Tibial nerve (tissue), 4 donors: ENCODE results near the gene CRELD1.

Experiments
- EP300 ChIP-seq, 2 donors: sonication (generic); formaldehyde crosslinking; IDR thresholded peaks; one replicate each; pipeline ENCODE4 v1.6.1; 2017; ENCODE audit warnings: antibody characterized with exemption in 2 of 2, mild to moderate bottlenecking in 1 of 2
- TF ChIP-seq, protein P1 (sequence below), 5 experiments: fragments of 200-600 bp in 3 of 5; fragments of 450-650 bp in 2 of 5; sonication (generic) in 3 of 5; IDR thresholded peaks; one replicate each; pipeline ENCODE4 v1.5.1; 2016 to 2019; ENCODE audit warnings: antibody characterized with exemption in 5 of 5, mild to moderate bottlenecking in 3 of 5, moderate library complexity in 2 of 5

DNA sequence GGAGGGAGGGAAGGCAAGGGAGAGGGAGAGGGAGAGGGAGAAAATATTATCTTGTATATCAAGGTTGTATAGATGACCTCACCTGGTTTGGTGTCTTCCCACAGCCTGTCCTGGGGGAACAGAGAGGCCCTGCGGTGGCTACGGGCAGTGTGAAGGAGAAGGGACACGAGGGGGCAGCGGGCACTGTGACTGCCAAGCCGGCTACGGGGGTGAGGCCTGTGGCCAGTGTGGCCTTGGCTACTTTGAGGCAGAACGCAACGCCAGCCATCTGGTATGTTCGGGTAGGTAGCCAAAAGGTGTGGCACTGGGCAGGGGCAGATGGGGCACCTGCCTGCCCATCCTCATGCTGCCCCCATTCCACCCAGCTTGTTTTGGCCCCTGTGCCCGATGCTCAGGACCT is 7.1 kb downstream of the CRELD1 start:
- TF ChIP-seq EP300 (IDR thresholded peaks at IDR 0.05): no peak
- TF ChIP-seq, protein P1, sequence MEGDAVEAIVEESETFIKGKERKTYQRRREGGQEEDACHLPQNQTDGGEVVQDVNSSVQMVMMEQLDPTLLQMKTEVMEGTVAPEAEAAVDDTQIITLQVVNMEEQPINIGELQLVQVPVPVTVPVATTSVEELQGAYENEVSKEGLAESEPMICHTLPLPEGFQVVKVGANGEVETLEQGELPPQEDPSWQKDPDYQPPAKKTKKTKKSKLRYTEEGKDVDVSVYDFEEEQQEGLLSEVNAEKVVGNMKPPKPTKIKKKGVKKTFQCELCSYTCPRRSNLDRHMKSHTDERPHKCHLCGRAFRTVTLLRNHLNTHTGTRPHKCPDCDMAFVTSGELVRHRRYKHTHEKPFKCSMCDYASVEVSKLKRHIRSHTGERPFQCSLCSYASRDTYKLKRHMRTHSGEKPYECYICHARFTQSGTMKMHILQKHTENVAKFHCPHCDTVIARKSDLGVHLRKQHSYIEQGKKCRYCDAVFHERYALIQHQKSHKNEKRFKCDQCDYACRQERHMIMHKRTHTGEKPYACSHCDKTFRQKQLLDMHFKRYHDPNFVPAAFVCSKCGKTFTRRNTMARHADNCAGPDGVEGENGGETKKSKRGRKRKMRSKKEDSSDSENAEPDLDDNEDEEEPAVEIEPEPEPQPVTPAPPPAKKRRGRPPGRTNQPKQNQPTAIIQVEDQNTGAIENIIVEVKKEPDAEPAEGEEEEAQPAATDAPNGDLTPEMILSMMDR (IDR thresholded peaks at IDR 0.05): no peak
